Natural killer cell (primary cell): Measurements from ENCODE around the gene SCAPER. TPM values are rescaled to one million over a fixed set of nuclear protein-coding genes. Genes with fewer than 3 reads are reported as not detected.
"Not testable (repeated sequence)": the region's sequence is repeated elsewhere in the genome, so short reads cannot be mapped to it uniquely, and the experiment has no call there.

ENCODE experiments used
- ATAC-seq, 3 donors: fragments of 150-1000 bp in 2 of 3; fragments of 200-7000 bp in 1 of 3; cut with Tn5 transposase; 1 replicate in 1 of 3; 2 replicates in 2 of 3; pipeline ENCODE4 v1.10.0; 2021; ENCODE audit warnings: mild to moderate bottlenecking in 2 of 3, moderate library complexity in 2 of 3
- DNase-seq, 2 donors: peaks; one replicate each; pipeline versions ENCODE4 v3.0.0 to v3.0.0-alpha.2; 2013 to 2021; ENCODE audit warnings: mixed read lengths in 1 of 2
- H3K27ac ChIP-seq: one replicate; pipeline ENCODE4 v1.5.1; 2013; ENCODE audit warnings: mild to moderate bottlenecking, low read length
- H3K27me3 ChIP-seq: one replicate; pipeline ENCODE4 v1.6.1; 2013; ENCODE audit warnings: low read length; ENCODE audit not compliant: control insufficient read depth, insufficient read depth
- H3K36me3 ChIP-seq: one replicate; pipeline ENCODE4 v1.6.1; 2013; ENCODE audit warnings: low read length; ENCODE audit not compliant: control insufficient read depth, insufficient read depth
- H3K4me1 ChIP-seq: one replicate; pipeline ENCODE4 v1.6.1; 2013; ENCODE audit warnings: low read length; ENCODE audit not compliant: control insufficient read depth, insufficient read depth
- H3K4me3 ChIP-seq: one replicate; pipeline ENCODE4 v1.5.1; 2013; ENCODE audit warnings: low read length
- H3K9me3 ChIP-seq: one replicate; pipeline ENCODE4 v1.6.1; 2013; ENCODE audit warnings: low read length; ENCODE audit not compliant: control insufficient read depth, insufficient read depth
- H3K27ac Mint-ChIP-seq, 2 donors: one replicate each; pipeline ENCODE4 v1.8.0; 2022; ENCODE audit warnings: mild to moderate bottlenecking in 2 of 2, mixed read lengths in 2 of 2, moderate library complexity in 1 of 2
- H3K27me3 Mint-ChIP-seq, 2 donors: one replicate each; pipeline ENCODE4 v1.8.0; 2022; ENCODE audit warnings: low read depth in 2 of 2, mixed read lengths in 2 of 2
- H3K36me3 Mint-ChIP-seq: one replicate; pipeline ENCODE4 v1.8.0; 2022; ENCODE audit warnings: mixed read lengths
- H3K4me1 Mint-ChIP-seq, 2 donors: one replicate each; pipeline ENCODE4 v1.8.0; 2022; ENCODE audit warnings: mixed read lengths in 2 of 2
- H3K4me3 Mint-ChIP-seq: one replicate; pipeline ENCODE4 v1.8.0; 2022; ENCODE audit warnings: mild to moderate bottlenecking, moderate library complexity, mixed read lengths
- H3K9me3 Mint-ChIP-seq, 2 donors: one replicate each; pipeline ENCODE4 v1.8.0; 2022; ENCODE audit warnings: mixed read lengths in 2 of 2
- WGBS: methylation state at CpG from one replicate; pipeline ENCODE4 v1.1.7; 2013; ENCODE audit warnings: missing lambda C conversion rate; ENCODE audit not compliant: insufficient coverage; 5-methylcytosine and 5-hydroxymethylcytosine counted together
- intact Hi-C: fragments of 100-400 bp; cut with micrococcal nuclease; formaldehyde crosslinking; loops from one replicate; pipeline ENCODE4 v1.14.2; 2022
- total RNA-seq, 4 donors: library from RNA; stranded (reverse); fragments of 120-200 nt in 1 of 4; gene quantifications; one replicate each; pipeline versions ENCODE4 v1.2.3 to v1.2.4, GENCODE V29; 2013 to 2022
- TF ChIP-seq, protein P1 (sequence below): fragments of 200-600 bp; IDR thresholded peaks from one replicate; pipeline ENCODE4 v1.8.0; 2022; ENCODE audit warnings: antibody characterized with exemption

The SCAPER gene
- total RNA-seq, 3 donors from 2014 or later (not counting 1 experiment from before 2014, with no cell fraction given): 48.1 to 53.6 (median 51.8) TPM

GRCh38 chr15:76829939-76830338 lies 75.2 kb downstream of the SCAPER start:
- no peak for ATAC-seq
- Mint-ChIP-seq H3K9me3 (no peaks in the 10 kb centered on the region), H3K4me3 (no peak overlapping the region), H3K4me1 (peaks cover 17 to 20% of the 10 kb centered on the region in 2 donors), H3K27me3 (no peaks in the 10 kb centered on the region), H3K27ac (no peak overlapping the region), H3K36me3 (no peaks in the 10 kb centered on the region)
- Histone ChIP-seq H3K4me3 (no peak overlapping the region), H3K27me3 (no peaks in the 10 kb centered on the region), H3K27ac (no peak overlapping the region), H3K9me3 (no peaks in the 10 kb centered on the region), H3K36me3 (peaks cover 2% of the 10 kb centered on the region), H3K4me1 (no peaks in the 10 kb centered on the region)
- intact Hi-C loops: no loop called here
- TF ChIP-seq, protein P1, sequence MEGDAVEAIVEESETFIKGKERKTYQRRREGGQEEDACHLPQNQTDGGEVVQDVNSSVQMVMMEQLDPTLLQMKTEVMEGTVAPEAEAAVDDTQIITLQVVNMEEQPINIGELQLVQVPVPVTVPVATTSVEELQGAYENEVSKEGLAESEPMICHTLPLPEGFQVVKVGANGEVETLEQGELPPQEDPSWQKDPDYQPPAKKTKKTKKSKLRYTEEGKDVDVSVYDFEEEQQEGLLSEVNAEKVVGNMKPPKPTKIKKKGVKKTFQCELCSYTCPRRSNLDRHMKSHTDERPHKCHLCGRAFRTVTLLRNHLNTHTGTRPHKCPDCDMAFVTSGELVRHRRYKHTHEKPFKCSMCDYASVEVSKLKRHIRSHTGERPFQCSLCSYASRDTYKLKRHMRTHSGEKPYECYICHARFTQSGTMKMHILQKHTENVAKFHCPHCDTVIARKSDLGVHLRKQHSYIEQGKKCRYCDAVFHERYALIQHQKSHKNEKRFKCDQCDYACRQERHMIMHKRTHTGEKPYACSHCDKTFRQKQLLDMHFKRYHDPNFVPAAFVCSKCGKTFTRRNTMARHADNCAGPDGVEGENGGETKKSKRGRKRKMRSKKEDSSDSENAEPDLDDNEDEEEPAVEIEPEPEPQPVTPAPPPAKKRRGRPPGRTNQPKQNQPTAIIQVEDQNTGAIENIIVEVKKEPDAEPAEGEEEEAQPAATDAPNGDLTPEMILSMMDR: no peak
- WGBS: 91% methylated on average over 2 of the region's 4 CpGs
- DNase-seq: no peak

DNA sequence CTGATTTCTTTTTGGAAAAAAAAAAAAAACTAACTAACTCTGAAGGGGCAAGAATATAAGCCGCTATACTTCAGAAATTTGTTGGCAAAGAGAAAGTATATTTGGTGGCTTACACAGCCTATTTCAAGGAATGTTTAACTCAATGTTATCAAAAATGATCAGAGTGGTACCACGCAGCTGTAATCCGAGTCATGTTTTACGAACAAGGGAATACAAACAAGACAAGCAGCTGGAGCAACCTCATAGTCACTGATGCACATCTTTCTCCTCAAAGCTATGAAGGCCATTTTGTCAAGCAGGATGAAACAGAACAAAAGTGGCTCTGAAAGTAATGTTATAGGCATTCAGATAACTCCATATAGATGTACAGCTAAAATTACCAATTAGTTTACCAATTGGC lies 81.2 kb downstream of the SCAPER start:
- peaks cover 12 to 16% of the 10 kb centered on the region in 2 donors for H3K4me1 Mint-ChIP-seq
- DNase-seq: no peak
- H3K4me3 Mint-ChIP-seq: no peak overlapping the region
- no peaks in the 10 kb centered on the region for H3K27me3 Mint-ChIP-seq
- TF ChIP-seq, protein P1: no peak
- Histone ChIP-seq H3K36me3 (no peaks in the 10 kb centered on the region), H3K27me3 (no peaks in the 10 kb centered on the region), H3K4me3 (no peak overlapping the region), H3K27ac (no peak overlapping the region), H3K9me3 (no peaks in the 10 kb centered on the region), H3K4me1 (no peaks in the 10 kb centered on the region)
- no peak for ATAC-seq
- no peaks in the 10 kb centered on the region for H3K36me3 Mint-ChIP-seq
- intact Hi-C loops: no loop called here
- no peak overlapping the region for H3K27ac Mint-ChIP-seq
- WGBS: 98% methylated on average over 4 of the region's 4 CpGs
- no peaks in the 10 kb centered on the region for H3K9me3 Mint-ChIP-seq

- H3K4me3 ChIP-seq: no peak overlapping the region
- no peaks in the 10 kb centered on the region for H3K27me3 Mint-ChIP-seq
- no peak overlapping the region for H3K4me3 Mint-ChIP-seq
These were observed 81.8 kb downstream of the SCAPER start for GRCh38 chr15:76823303-76823702.

DNA sequence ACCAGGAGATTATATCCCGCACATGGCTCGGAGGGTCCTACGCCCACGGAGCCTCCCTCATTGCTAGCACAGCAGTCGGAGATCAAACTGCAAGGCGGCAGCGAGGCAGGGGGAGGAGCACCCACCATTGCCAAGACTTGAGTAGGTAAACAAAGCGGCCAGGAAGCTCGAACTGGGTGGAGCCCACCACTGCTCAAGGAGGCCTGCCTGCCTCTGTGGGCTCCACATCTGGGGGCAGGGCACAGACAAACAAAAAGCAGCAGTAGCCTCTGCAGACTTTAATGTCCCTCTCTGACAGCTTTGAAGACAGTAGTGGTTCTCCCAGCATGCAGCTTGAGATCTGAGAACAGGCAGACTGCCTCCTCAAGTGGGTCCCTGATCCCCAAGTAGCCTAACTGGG lies 86.2 kb downstream of the SCAPER start:
- H3K4me3 Mint-ChIP-seq, H3K27ac ChIP-seq, DNase-seq, H3K36me3 ChIP-seq, H3K27me3 ChIP-seq, ATAC-seq, H3K4me1 ChIP-seq, H3K27me3 Mint-ChIP-seq, H3K27ac Mint-ChIP-seq, H3K9me3 Mint-ChIP-seq, H3K9me3 ChIP-seq, intact Hi-C loops, H3K4me3 ChIP-seq: not testable (repeated sequence)
- peaks cover 19 to 38% of the 10 kb centered on the region in 2 donors for H3K4me1 Mint-ChIP-seq
- WGBS: 96% methylated on average over 9 of the region's 9 CpGs
- H3K36me3 Mint-ChIP-seq: peaks cover 10% of the 10 kb centered on the region

More at GRCh38 chr15:76823303-76823702, 81.8 kb downstream of the SCAPER start:
- H3K9me3 ChIP-seq: peaks cover 4% of the 10 kb centered on the region
- ATAC-seq (no peak), DNase-seq (no peak)
- H3K4me1 Mint-ChIP-seq: peaks cover 15 to 22% of the 10 kb centered on the region in 2 donors
- TF ChIP-seq, protein P1: no peak
- H3K4me1 ChIP-seq: no peaks in the 10 kb centered on the region
- no peaks in the 10 kb centered on the region for H3K27me3 ChIP-seq
- H3K27ac Mint-ChIP-seq: no peak overlapping the region
- no peak overlapping the region for H3K27ac ChIP-seq
- intact Hi-C loops: no loop called here
- no peaks in the 10 kb centered on the region for H3K36me3 ChIP-seq
- H3K36me3 Mint-ChIP-seq: peaks cover 3% of the 10 kb centered on the region
- 100% methylated on average over 2 of the region's 2 CpGs for WGBS
- H3K9me3 Mint-ChIP-seq: peaks cover 0 to 2% of the 10 kb centered on the region in 2 donors
